Measurements from ENCODE around the gene MC2R.

MC2R gene

DNA sequence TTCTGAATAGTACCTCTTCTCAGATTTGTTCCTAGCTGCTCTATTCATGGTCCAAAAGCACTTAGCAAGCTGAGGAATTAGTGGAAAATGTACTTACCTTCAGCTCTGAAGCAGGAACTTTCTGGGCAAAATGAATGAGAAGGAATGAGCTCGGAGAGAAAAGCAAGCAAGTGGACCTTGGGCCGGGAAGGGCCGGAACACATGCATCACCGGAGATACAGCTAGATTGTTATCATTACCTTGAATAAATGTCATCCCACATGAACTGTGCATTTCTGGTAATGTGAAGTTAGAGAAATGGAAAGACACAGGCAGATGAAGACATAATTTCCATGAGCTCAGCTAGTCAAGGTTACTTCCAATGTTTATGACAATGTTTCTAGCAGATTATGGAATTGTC is at the start of gene MC2R:
Gene MC2R, minus strand, starts transcription at position 146 of the 400 bp plus-strand sequence. CDS start 30,018 bp downstream, outside the sequence.
- no peak for DNase-seq

DNA sequence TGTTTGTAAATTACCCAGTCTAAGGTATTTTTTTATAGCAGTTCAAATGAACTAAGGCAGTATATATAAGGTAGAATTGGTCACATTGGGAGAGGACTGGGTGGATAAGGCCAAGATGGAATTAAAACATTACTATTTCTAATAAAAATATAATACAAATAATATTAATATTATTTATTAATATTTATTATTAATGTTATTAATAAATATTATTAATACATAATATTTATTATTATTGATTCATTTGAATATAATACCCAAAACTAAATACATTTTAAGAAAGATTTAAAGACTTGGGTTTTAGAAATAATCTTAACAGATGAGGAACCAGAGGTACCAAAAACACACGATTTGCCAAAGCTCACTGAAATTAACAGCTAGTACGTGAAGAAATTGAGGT is 30.5 kb upstream of the MC2R start:
- DNase-seq, result no peak

DNA sequence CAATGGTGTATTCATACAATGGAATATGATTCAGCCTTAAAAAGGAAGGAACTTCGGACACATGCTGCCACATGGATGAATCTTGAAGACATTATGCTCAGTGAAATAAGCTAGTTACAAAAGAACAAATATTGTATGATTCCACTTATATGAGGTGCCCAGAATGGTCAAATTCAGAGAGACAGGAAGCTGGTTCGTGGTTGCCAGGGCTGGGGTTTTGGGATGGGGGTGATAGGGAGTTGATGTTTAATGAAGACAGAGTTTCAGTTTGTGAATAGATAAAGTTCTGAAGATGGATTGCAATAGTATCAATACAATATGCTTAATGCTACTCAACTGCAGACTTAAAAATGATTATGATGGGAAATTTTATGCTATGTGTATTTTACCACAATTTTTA is 28.0 kb upstream of the MC2R start:
- no peak for DNase-seq

DNA sequence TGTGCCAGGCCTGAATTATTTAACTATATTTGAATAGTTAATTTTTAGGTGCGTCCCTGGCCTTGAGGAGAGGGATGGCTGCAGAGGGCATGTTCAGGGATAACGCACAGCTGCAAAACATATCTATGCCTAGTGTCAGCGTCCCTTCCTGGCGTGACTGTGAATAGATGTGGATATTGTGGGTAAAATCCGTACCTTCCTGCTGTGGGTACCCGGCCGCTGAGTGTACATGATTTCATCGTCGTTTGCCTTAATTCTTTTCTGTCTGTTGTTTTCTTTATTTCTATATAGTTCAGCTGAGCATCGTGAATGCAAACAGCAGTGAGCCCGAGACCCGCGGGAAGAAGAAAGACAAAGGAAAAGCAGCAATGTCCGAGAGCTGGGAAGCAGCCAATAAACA is 25.0 kb upstream of the MC2R start:
- no peak for DNase-seq

DNA sequence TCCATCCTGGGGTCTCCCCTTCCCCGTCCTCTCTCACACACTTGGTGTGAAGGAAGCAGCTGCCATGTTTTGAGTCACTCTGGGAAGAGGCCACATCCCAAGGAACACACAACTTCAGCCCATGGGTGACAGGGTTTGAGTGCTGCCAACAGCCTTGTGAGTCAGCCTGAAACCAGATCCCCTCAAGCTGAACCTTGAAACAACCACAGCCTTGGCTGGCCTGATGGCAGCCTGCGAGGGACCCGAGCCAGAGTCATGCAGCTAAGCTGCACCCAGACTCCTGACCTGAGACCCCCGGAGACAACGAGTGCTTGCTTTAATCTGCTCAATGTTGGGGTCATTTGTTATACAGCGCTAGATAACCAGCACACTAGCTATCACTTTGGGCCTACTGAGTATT is 19.3 kb upstream of the MC2R start:
- no peak for DNase-seq

DNA sequence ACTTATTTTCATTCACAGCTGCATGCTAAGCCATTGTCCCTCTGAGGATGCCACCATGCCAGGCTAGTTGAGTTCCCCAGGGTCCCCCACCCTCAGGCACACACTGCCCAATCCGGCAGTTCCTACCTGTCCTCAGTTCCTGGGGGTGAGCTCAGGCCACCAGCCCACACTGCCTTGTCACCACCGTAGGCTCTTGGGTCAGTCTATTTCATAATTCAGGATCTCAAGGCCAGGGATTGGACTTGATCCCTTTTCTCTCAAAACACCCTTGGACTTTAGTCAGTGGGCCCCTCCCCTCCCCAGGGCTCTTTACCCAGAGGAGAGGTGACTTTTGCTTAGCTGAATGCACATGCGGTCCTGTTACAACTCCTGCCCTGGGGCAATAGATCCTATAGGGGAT is 18.7 kb upstream of the MC2R start:
- DNase-seq, result no peak

DNA sequence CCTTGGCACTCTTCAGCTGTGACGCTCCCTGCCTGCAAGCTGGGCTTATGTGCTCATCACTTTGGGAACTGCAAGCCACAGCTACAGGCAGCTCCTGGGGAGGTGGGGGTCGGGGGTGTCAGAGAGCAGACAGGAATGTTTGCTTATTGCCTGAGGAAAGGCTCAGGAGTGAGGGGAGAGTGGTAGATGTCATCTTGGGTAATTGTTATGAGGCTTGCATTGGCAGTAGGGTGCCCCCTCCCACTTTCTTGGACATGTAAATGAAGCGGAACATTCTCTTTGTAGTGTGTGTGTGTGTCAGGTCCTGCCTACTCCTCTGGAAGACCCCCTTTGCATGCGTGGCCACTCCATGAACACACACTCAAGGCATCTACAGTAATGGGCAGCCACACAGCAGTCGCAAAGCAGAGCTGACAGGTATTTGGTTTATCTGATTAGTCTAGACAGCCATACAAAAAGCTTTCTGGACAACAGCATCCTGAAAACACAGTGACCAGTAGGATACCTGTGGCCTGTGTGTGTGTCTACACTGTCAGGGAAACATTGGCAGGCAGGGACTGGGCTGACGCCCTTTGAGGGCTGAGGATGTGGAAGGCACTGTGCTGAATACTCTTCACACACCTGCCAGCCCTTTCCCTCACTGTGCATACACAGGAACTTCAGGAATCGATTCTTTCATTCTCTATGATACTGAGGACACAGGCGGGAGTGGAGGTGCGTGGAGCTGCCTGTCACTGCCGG is 17.1 kb upstream of the MC2R start:
- DNase-seq, result no peak

DNA sequence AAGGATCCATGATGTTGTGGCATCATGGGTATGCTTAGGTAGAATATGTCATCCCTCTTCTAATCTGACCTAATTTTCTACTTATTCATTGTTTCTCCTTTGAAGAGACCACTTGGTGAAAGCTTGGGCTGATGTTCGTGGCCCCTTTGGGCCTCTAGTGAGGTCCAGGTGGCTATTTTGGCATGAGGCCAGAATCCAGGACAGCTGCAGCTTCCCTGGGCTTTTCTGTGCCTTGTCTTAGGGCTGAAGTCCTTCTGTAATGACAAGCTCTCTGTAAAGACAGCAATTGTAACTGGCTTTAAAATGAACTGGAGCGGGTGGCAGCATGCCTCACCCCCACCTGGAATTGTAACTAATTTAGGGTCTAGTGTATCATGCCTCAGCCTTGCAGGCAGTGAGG is 15.6 kb upstream of the MC2R start:
- DNase-seq, result no peak

DNA sequence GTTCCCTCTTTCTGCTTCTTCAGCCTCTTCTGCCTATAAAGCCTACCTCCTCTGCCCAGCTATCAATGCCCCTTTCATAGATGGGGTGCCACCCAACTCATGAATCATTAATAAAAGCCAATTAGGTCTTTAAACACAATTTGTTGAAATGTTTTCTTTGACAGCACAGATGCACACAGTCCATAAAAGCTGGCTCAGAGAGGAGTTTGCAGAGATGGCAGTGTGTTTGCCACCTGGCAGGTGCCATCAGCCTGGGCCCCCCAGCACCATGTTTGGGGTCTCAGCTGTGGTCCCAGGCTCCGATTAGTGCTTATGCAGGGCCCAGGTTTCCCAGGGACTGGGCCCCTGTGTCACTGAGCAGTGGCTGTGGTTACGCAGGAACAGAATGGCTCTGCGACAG is 7.9 kb upstream of the MC2R start:
- no peak for DNase-seq

DNA sequence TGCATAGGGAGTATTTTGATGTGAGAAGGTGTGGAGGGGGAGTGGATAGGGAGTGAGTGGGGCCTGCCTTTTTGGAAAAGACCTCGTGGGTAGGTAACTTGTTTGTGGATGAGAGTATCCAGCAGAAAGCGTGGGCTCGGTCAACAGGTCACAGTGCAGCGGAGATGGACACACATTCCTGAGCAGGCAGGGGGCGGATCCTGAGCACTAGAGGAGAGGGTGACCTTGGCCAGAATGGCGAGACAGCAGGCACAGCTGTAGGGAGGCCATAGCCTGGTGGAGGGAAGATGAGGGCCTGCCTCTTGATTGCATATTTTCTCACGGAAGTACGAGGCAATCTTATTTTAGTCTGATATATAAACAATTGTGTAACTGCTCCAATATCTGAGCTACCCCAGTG is 3.6 kb upstream of the MC2R start:
- no peak for DNase-seq

DNA sequence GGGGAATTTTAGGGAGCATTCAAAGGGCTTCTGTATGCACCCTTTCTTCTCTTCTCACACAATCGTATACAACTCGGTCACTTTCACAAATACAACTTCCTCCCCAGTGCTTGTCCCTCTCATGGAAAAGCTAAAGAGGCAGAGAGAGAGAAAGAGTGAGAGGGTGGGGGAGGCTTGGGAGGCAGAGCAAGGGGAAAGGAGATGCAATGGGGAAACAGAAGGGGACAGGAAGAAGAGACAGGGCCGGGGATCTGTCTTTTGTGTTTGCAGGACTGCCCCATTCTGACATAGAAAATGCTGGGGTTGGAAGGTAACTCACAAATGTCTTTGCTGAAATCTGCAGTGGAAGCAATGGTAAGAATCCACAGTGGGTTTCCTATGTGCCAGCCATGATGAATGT is 2.1 kb upstream of the MC2R start:
- DNase-seq, result no peak

DNA sequence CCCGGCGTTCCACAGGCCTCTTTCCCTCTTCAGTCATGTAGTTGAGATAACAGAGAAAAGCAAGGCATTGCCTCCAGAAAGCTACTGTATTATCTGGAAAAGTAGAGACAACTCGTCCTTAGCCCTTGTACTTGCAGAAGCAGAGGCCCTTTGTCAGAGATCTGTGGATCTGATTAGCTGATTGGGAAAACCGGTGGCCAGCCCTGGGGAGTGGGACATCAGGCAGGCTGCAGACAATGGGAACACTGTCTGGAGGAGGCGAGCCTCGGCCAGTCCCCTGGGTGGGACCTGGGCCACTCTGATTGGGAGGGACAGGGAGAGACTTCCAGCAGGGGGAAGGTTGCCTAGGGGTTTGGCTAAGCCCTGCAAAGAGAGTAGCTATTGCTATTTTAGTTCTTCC is 1.2 kb upstream of the MC2R start:
- DNase-seq, result no peak

DNA sequence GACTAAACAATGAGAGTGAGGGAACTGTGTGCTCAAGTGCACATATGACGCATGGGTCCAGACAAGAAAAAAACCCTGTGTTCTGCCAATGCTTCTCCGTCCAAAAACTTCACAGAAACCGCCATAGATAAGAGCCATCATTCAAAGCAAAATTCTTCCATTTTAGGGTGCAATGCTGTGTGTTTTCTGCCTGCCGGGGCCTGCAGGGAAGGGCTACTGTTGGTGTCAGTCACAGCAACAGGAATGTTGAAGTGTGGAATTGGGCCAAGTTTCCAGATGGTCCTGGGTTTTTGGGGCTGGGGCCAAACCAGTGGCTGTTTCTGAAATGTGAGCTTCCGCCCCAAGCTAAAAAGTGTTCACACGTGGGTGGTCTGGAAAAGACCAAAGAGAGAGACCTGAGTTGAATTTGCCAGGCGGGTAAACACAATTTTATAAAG is 677 bp upstream of the MC2R start:
- no peak for DNase-seq

DNA sequence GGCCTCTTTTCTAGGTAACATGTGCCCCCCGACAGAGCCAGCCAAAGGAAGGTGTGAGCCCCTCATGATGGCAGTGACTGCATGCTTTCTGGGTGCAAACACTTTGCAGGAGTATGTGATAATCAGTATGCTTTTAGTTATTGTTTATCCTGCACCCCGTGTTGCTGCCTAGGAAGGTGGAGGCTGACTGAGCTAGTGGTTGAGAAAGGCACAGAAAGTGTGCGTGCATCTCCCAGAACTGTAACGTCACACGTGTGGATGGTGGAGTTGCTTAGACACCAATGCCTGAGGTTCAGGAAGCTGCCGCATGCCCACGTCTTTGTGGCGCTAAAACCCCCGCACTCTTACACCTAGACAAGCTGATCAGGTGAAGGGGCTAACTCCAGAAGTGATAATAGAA is 580 bp downstream of the MC2R start:
- no peak for DNase-seq

DNA sequence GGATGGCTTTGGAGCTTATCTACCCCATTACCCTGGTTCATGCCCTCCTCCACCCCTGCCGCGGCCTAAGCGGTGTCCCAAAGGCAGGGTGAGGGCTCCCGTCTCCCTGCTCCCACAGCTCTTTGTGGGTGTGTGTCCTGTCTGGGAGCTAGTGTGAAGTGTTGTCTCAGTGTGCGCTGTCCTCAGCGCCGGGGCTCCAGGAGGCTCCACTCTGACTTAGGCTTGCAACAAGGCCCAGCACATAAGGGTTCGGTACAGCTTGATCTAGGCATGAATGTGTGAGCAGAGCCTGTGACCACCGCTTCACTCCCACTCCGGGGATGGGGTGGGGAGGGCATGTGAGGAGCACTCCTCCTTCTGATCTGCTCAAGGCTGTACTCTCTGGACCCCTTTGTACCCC is 1.2 kb downstream of the MC2R start:
- DNase-seq, result no peak

DNA sequence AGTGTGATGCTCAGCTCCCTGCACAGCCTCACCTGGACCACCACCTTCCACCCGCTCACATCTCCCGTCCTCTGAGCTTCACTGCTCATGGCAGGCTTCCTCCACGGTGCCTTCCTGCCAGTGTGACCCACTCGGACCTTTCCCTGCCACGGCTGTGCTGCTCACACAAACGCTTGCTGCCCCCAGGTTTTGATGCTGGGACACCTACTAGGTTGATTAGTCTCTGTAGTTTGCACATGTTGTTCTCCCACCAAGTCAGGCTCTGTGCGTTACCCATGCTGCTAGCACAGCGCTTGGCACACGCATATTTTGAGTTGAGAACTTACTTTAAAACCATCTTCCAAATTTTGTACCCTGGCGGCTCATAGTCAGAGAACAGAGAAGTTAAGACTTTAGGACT is 2.1 kb downstream of the MC2R start:
- no peak for DNase-seq

DNA sequence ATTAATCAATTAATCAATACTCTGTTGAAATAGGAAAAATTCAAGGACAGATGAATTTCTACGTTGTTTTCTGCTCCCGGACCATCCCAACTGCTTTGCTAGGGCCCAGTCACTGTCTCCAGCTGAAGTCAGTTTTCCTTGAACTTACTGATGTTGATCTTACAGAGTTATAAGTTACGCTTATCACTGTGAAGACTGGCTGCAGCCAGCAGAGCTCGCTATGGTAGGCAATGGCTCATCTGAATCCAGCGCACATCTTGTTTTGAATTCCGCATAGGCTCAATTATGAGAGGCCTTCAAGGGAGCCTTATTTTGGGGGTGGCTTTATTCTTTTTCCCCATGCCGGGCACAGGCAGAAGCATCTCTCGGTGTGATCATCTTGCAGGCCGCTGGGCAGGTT is 2.7 kb downstream of the MC2R start:
- no peak for DNase-seq

DNA sequence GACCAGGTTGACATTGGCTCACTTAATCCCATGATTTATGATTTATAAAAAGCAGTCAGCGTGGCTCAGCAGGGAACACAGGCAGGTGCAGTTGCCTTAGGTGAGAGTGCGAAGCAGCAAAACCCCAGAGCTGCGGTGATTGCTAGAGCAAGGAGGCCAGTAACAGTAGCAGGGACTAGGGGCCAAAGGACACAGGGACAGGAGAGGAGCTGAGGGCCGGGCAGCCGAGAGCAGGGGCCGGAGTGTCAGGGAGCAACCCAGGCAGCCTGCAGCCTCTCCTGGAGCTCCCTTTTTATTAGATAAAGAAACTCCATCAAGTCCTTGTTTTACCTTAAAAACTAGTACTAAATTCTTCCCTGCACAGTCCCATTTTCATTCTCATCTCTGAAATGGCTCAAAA is 4.3 kb downstream of the MC2R start:
- no peak for DNase-seq

DNA sequence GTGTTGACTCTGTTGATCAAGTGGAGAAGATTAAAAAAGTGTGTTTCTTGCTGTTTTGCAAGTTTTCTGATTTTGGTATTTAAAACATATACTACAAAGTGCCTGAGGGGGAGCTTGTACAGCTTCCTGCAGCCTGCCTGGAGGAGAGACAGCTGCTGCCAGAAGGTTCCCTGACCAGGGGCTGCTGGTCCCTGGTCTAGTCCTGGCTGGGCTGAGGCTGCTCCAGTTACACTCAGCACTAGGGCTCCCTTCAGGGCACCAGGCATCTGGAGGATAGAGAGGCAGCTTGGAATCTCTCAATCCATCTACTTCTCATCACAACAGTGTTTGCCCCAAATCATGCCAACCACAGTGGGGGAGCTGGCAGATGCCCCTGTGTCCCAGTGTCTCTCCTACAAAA is 4.8 kb downstream of the MC2R start:
- no peak for DNase-seq

DNA sequence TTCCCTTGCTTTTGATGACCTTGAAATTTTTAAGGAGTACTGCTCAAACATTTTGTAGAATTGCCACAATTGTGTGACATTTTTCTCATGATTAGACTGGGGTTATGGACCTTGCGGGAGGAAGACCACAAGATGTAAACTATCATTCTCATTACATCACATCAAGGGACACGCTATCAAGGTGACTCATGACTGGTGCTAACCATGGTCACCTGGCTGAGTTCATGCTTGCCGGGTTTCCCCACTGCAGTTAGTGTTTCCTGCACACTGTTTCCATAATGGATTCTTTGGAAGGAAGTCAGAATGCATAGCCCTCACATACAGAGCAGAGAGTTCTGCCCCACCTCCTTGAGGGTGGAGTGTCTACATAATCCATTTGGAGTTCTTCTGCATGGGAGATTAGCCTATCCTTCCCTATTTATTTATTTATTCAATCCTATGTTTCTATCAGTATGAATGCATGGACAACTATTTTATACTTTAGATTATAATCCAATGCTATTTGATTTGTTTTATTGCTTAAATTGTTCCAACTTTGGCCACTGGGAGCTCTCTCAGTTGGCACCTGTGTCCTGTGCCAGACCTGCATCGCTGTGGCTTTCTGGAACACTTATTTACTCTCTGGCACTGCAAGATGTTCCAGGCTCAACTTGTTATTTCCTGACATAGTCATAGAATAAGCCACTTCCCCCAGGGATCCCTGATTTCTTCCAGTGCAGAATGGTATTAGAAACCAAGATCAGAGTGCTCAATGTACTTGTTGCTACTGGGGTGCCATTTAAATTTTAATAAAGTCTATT is 6.0 kb downstream of the MC2R start:
- DNase-seq, result no peak

DNA sequence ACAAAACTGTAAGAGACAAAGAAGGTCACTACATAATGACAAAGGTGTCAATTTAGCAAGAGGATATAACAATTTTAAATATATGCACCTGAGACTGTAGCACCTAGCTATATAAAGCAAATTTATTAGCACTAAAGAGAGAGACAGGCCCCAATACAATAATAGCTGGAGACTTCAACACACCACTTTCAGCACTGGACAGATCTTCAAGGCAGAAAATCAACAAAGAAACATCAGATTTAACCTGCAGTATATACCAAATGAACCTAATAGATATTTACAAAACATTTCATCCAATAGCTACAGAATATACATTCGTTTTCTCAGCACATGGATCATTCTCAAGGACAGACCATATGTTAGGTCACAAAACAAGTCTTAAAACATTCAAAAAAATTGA is 14.7 kb downstream of the MC2R start:
- DNase-seq, result no peak

DNA sequence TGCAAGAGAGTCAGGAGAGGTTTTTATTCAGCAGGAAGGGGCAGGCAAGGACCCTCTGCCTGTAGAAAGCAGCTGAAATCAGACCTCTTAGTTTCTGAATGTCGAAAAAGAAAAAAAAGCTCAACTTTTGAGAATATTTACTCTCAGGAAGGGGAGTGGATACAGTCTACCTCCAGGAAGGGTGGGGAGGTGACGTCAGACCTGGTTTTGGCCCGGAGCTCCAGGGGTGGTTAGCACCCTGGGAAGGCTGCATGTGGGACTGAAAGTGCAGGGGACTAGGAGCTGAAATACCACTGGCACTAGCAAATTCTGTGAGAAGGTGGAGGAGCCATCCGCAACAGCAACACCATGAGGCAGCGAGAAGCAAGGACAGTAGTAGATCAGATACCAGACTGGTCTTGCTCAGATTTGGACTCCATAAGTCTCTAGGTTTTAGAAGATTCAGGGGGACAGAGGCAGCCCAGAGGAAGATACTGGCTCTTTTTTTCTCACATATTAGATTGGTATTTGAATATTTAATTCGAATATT is 19.8 kb downstream of the MC2R start:
- DNase-seq, result no peak

DNA sequence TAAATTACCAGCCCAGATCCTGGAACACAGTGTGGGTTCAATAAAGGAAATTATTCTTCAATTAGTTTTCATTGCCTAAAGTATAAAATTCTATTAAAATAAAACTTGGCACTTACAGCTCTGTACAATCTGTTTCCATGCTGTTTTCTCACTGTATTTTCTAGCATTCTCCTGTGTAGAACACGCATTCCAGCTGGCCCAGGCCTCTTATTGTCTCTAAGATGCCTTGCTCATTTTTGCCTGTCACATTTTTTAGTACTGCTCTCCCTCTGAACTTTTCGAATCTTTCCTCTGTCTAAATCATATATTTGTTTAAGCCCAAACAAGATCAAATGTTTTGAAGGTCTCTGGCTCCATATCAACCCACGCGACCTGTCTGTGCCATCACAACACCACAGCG is 20.8 kb downstream of the MC2R start:
- no peak for DNase-seq

DNA sequence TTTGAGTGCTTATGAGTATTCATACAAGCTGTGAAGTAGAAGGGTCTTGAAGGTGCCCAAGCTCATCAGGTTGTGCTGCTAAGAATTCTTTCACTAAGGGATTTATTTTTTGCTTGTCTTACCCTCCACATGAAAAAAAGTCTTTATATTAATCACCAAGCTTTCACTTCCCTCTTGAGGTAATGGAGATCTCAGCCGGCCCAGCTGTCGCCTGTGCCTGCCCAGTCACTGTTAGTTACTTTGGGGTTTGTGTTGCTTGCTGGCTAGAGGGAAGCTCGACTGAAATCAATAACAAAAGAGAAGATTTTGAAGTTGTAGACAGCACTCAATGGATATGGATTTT is 21.9 kb downstream of the MC2R start:
- DNase-seq, result no peak

DNA sequence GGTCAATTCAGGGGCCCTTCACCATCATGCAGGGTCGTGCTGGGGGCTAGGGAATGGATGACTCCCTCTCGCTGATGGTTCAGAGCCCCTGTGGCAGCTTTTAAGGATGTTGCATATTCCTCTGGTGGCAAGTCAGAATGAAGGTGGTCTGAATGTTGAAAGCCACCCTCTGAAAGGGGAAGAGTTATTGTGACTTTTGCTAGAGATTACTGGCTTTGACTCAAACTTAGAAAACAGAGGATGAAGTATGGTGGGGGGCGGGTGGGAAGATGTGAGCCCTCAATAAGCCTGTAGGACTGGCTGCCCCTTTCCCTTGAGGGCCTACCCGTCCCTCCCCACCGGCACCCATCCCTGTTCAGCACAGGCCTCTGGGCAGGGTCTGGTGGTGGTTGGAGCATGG is 23.2 kb downstream of the MC2R start:
- DNase-seq, result no peak

Measured in CD4-positive, alpha-beta T cell treated with Interleukin-17A for 4 hours (primary cell).